ENCODE data around the gene TUBGCP3.

The TUBGCP3 gene

GRCh38 chr13:112616586-112617362, 28.8 kb upstream of the TUBGCP3 start:
- DNase-seq = no peak

GRCh38 chr13:112615391-112615790, 27.4 kb upstream of the TUBGCP3 start:
- DNase-seq = no peak

- DNase-seq = no peak
These were observed 26.9 kb upstream of the TUBGCP3 start for GRCh38 chr13:112614835-112615234.

- no peak for DNase-seq
These were observed 20.3 kb upstream of the TUBGCP3 start for GRCh38 chr13:112608212-112608611.

- peak in 55 of 56 donors; percentile 41 to 94 (median 80) for DNase-seq
These were observed 18.4 kb upstream of the TUBGCP3 start for GRCh38 chr13:112606109-112607001.

- DNase-seq = no peak
These were observed 17.6 kb upstream of the TUBGCP3 start for GRCh38 chr13:112605531-112605990.

GRCh38 chr13:112603641-112604225, 15.8 kb upstream of the TUBGCP3 start:
- no peak for DNase-seq

- no peak for DNase-seq
These were observed 14.2 kb upstream of the TUBGCP3 start for GRCh38 chr13:112602189-112602588.

- no peak for DNase-seq
These were observed 13.4 kb upstream of the TUBGCP3 start for GRCh38 chr13:112601371-112601770.

- DNase-seq = no peak
These were observed 8.3 kb upstream of the TUBGCP3 start for GRCh38 chr13:112596235-112596634.

- no peak for DNase-seq
These were observed 4.7 kb upstream of the TUBGCP3 start for GRCh38 chr13:112592647-112593046.

GRCh38 chr13:112592181-112592580, 4.2 kb upstream of the TUBGCP3 start:
- no peak for DNase-seq

GRCh38 chr13:112588490-112589297, 741 bp upstream of the TUBGCP3 start:
- DNase-seq = no peak

- DNase-seq = peak in 51 of 56 donors; percentile 18 to 93 (median 51)
These were observed 665 bp downstream of the TUBGCP3 start for GRCh38 chr13:112587212-112587763.

- no peak for DNase-seq
These were observed 1.5 kb downstream of the TUBGCP3 start for GRCh38 chr13:112586334-112586960.

- peak in 9 of 56 donors; percentile 5 to 35 (median 14) for DNase-seq
These were observed 4.2 kb downstream of the TUBGCP3 start for GRCh38 chr13:112583592-112584277.

- DNase-seq = no peak
These were observed 5.7 kb downstream of the TUBGCP3 start for GRCh38 chr13:112582263-112582662.

GRCh38 chr13:112580912-112581311, 7.0 kb downstream of the TUBGCP3 start:
- DNase-seq = no peak

- no peak for DNase-seq
These were observed 7.7 kb downstream of the TUBGCP3 start for GRCh38 chr13:112580211-112580610.
